Activated CD4-positive, alpha-beta memory T cell treated with anti-CD3 and anti-CD28 coated beads, Interleukin-2, amount 10 ng/mL, durations not matched to agents 7 days and 5 days (primary cell): ENCODE results near the gene PLA2G6. TPM values are rescaled to one million over a fixed set of nuclear protein-coding genes. Genes with fewer than 3 reads are reported as not detected.
A peak's percentile ranks its signal among the peaks of the same experiment; 100 is the strongest.

ENCODE experiments used
- CTCF ChIA-PET: fragments of 350-600 bp; sonication (Branson Sonifier 250); formaldehyde crosslinking; loops from one replicate; lab custom pipeline; 2021; ENCODE audit warnings: antibody characterized with exemption, inconsistent platforms; lab: Charles Lee
- POLR2A ChIA-PET: fragments of 350-600 bp; sonication (Branson Sonifier 250); formaldehyde crosslinking; loops from one replicate; lab custom pipeline; 2021; ENCODE audit warnings: antibody characterized with exemption; lab: Charles Lee
- DNase-seq: peaks from one replicate; pipeline ENCODE4 v3.0.0-alpha.2; 2020
- H3K27ac Mint-ChIP-seq: one replicate; pipeline ENCODE4 v1.8.0; 2021; ENCODE audit warnings: mild to moderate bottlenecking, mixed read lengths
- H3K27me3 Mint-ChIP-seq: one replicate; pipeline ENCODE4 v1.8.0; 2021; ENCODE audit warnings: mixed read lengths
- H3K36me3 Mint-ChIP-seq: one replicate; pipeline ENCODE4 v1.8.0; 2021; ENCODE audit warnings: low read depth, mixed read lengths
- H3K4me1 Mint-ChIP-seq: one replicate; pipeline ENCODE4 v1.8.0; 2021; ENCODE audit warnings: mixed read lengths
- H3K4me3 Mint-ChIP-seq: one replicate; pipeline ENCODE4 v1.8.0; 2021; ENCODE audit warnings: mild to moderate bottlenecking, mixed read lengths
- H3K9me3 Mint-ChIP-seq: one replicate; pipeline ENCODE4 v1.8.0; 2021; ENCODE audit warnings: mixed read lengths
- total RNA-seq, 2 experiments: library from RNA; stranded (reverse); gene quantifications; one replicate each; pipeline ENCODE4 v1.2.3, GENCODE V29; 2021

Gene PLA2G6
- total RNA-seq, 2 experiments from 2014 or later, result 80.7 to 85.7 TPM

GRCh38 chr22:38211556-38211955, 29.9 kb upstream of the PLA2G6 start:
- H3K4me1 Mint-ChIP-seq, result peaks cover 42% of the 10 kb centered on the region

GRCh38 chr22:38208551-38208968, 26.9 kb upstream of the PLA2G6 start:
- Mint-ChIP-seq H3K4me3 (no peak overlapping the region), H3K27me3 (no peaks in the 10 kb centered on the region), H3K9me3 (no peaks in the 10 kb centered on the region), H3K36me3 (peaks cover 17% of the 10 kb centered on the region), H3K4me1 (peaks cover 50% of the 10 kb centered on the region), H3K27ac (no peak overlapping the region)
- CTCF ChIA-PET, result interaction anchor here (0.6 kb wide), 1 partner anchor 49 kb away, joined by 3 read pairs; no protein-coding TSS in a partner anchor
- POLR2A ChIA-PET, result no interaction called here
- no peak for DNase-seq

More at GRCh38 chr22:38211556-38211955, 29.9 kb upstream of the PLA2G6 start:
- ChIA-PET CTCF (interaction anchor here (2.0 kb wide), 1 partner anchor 10 kb away, joined by 4 read pairs; the partner anchor contains the start of gene MAFF), POLR2A (interaction anchor here (1.4 kb wide), 1 partner anchor 10 kb away, joined by 8 read pairs; the partner anchor contains the start of gene MAFF)
- no peak for DNase-seq
- H3K9me3 Mint-ChIP-seq, result no peaks in the 10 kb centered on the region
- H3K27me3 Mint-ChIP-seq, result no peaks in the 10 kb centered on the region
- no peak overlapping the region for H3K27ac Mint-ChIP-seq
- H3K4me3 Mint-ChIP-seq, result no peak overlapping the region
- H3K36me3 Mint-ChIP-seq, result peaks cover 24% of the 10 kb centered on the region

- Mint-ChIP-seq H3K4me1 (peaks cover 50% of the 10 kb centered on the region), H3K4me3 (no peak overlapping the region), H3K9me3 (no peaks in the 10 kb centered on the region), H3K27ac (no peak overlapping the region), H3K36me3 (peaks cover 12% of the 10 kb centered on the region), H3K27me3 (no peaks in the 10 kb centered on the region)
- ChIA-PET CTCF (interaction anchor here (0.6 kb wide), 1 partner anchor 48 kb away, joined by 3 read pairs; no protein-coding TSS in a partner anchor), POLR2A (interaction anchor here (8.2 kb wide), 1 partner anchor 9 kb away, joined by 63 read pairs; no protein-coding TSS in a partner anchor)
- DNase-seq, result no peak
Measured at GRCh38 chr22:38207898-38208432, 26.3 kb upstream of the PLA2G6 start.

GRCh38 chr22:38205261-38206128, 23.9 kb upstream of the PLA2G6 start:
- POLR2A ChIA-PET, result interaction anchor here (0.9 to 8.2 kb wide), 6 partner anchors 12 to 62 kb away, joined by 3 to 93 read pairs (median 25); partner anchors contain the start of gene PLA2G6
- H3K27me3 Mint-ChIP-seq, result no peaks in the 10 kb centered on the region
- peaks cover 53% of the 10 kb centered on the region for H3K4me1 Mint-ChIP-seq
- no peak for DNase-seq
- no peak overlapping the region for H3K4me3 Mint-ChIP-seq
- H3K9me3 Mint-ChIP-seq, result no peaks in the 10 kb centered on the region
- H3K36me3 Mint-ChIP-seq, result peaks cover 7% of the 10 kb centered on the region
- CTCF ChIA-PET, result interaction anchor here (1.0 kb wide), 1 partner anchor 23 kb away, joined by 3 read pairs; no protein-coding TSS in a partner anchor
- H3K27ac Mint-ChIP-seq, result no peak overlapping the region

GRCh38 chr22:38204784-38205183, 23.2 kb upstream of the PLA2G6 start:
- Mint-ChIP-seq H3K27ac (peak overlapping the region; percentile 17), H3K36me3 (peaks cover 7% of the 10 kb centered on the region), H3K27me3 (no peaks in the 10 kb centered on the region), H3K4me1 (peaks cover 55% of the 10 kb centered on the region), H3K4me3 (peak overlapping the region; percentile 15), H3K9me3 (no peaks in the 10 kb centered on the region)
- ChIA-PET CTCF (interaction anchor here (1.0 kb wide), 1 partner anchor 105 kb away, joined by 4 read pairs; no protein-coding TSS in a partner anchor), POLR2A (interaction anchor here (0.9 to 8.2 kb wide), 7 partner anchors 12 to 194 kb away, joined by 3 to 93 read pairs (median 5); partner anchors contain the start of gene PLA2G6)
- DNase-seq, result peak; percentile 58

- H3K9me3 Mint-ChIP-seq, result no peaks in the 10 kb centered on the region
- CTCF ChIA-PET, result interaction anchor here (0.6 to 3.5 kb wide), 6 partner anchors 22 to 368 kb away, joined by 3 to 16 read pairs (median 4); partner anchors contain the start of gene PLA2G6
Measured at GRCh38 chr22:38203855-38204514, 22.4 kb upstream of the PLA2G6 start.

GRCh38 chr22:38203090-38203810, 21.6 kb upstream of the PLA2G6 start:
- ChIA-PET POLR2A (interaction anchor here (0.7 to 8.2 kb wide), 8 partner anchors 11 to 196 kb away, joined by 4 to 93 read pairs (median 5); partner anchors contain the start of gene PLA2G6), CTCF (interaction anchor here (0.6 to 3.5 kb wide), 5 partner anchors 21 to 369 kb away, joined by 3 to 16 read pairs (median 4); partner anchors contain the start of gene PLA2G6)
- peaks cover 7% of the 10 kb centered on the region for H3K36me3 Mint-ChIP-seq
- H3K4me3 Mint-ChIP-seq, result peak overlapping the region; percentile 83
- peak; percentile 65 for DNase-seq
- H3K27me3 Mint-ChIP-seq, result no peaks in the 10 kb centered on the region
- H3K27ac Mint-ChIP-seq, result peak overlapping the region; percentile 76
- H3K9me3 Mint-ChIP-seq, result no peaks in the 10 kb centered on the region
- H3K4me1 Mint-ChIP-seq, result peaks cover 61% of the 10 kb centered on the region

More at GRCh38 chr22:38203855-38204514, 22.4 kb upstream of the PLA2G6 start:
- POLR2A ChIA-PET, result interaction anchor here (0.7 to 8.2 kb wide), 9 partner anchors 11 to 195 kb away, joined by 4 to 93 read pairs (median 5); partner anchors contain the start of gene PLA2G6
- Mint-ChIP-seq H3K4me1 (peaks cover 61% of the 10 kb centered on the region), H3K27ac (peak overlapping the region; percentile 76), H3K36me3 (peaks cover 7% of the 10 kb centered on the region), H3K4me3 (peak overlapping the region; percentile 83), H3K27me3 (no peaks in the 10 kb centered on the region)
- DNase-seq, result no peak

- H3K27ac Mint-ChIP-seq, result peak overlapping the region; percentile 76
- H3K4me3 Mint-ChIP-seq, result peak overlapping the region; percentile 83
- peak; percentile 69 for DNase-seq
- H3K9me3 Mint-ChIP-seq, result no peaks in the 10 kb centered on the region
- H3K4me1 Mint-ChIP-seq, result peaks cover 58% of the 10 kb centered on the region
- peaks cover 7% of the 10 kb centered on the region for H3K36me3 Mint-ChIP-seq
- ChIA-PET POLR2A (interaction anchor here (0.9 to 8.2 kb wide), 10 partner anchors 8 to 104 kb away, joined by 3 to 93 read pairs (median 6); partner anchors contain the start of gene PLA2G6), CTCF (interaction anchor here (0.9 to 3.5 kb wide), 4 partner anchors 9 to 65 kb away, joined by 4 to 16 read pairs (median 6); partner anchors contain the start of gene PLA2G6)
- no peaks in the 10 kb centered on the region for H3K27me3 Mint-ChIP-seq
Measured at GRCh38 chr22:38202437-38203089, 20.9 kb upstream of the PLA2G6 start.

- peak; percentile 94 for DNase-seq
- Mint-ChIP-seq H3K27ac (peak within 1 kb of the TSS; percentile 98), H3K4me1 (peaks cover 58% of the 10 kb centered on the region), H3K4me3 (peak within 1 kb of the TSS; percentile 89), H3K36me3 (peaks cover 7% of the 10 kb centered on the region), H3K9me3 (no peaks in the 10 kb centered on the region), H3K27me3 (no peaks in the 10 kb centered on the region)
- POLR2A ChIA-PET, result interaction anchor here (0.7 to 8.2 kb wide), 15 partner anchors 8 to 1318 kb away, joined by 3 to 93 read pairs (median 6); partner anchors contain the start of genes ATF4 and PLA2G6
- CTCF ChIA-PET, result interaction anchor here (0.8 to 3.5 kb wide), 8 partner anchors 10 to 595 kb away, joined by 3 to 16 read pairs (median 6); partner anchors contain the start of gene PLA2G6
Measured at GRCh38 chr22:38201711-38202436, 20.2 kb upstream of the PLA2G6 start, which contains the start of gene MAFF. TSS of gene MAFF (plus strand) at chr22:38201994. CDS start at chr22:38213854, 11,860 bp downstream.

- ChIA-PET POLR2A (interaction anchor here (0.7 to 8.2 kb wide), 16 partner anchors 9 to 1319 kb away, joined by 3 to 93 read pairs (median 4); partner anchors contain the start of genes ATF4 and PLA2G6), CTCF (interaction anchor here (0.8 to 3.5 kb wide), 8 partner anchors 10 to 595 kb away, joined by 3 to 16 read pairs (median 6); partner anchors contain the start of gene PLA2G6)
- Mint-ChIP-seq H3K4me1 (peaks cover 58% of the 10 kb centered on the region), H3K4me3 (peak overlapping the region; percentile 89), H3K27ac (peak overlapping the region; percentile 98), H3K36me3 (peaks cover 7% of the 10 kb centered on the region), H3K27me3 (no peaks in the 10 kb centered on the region), H3K9me3 (no peaks in the 10 kb centered on the region)
- no peak for DNase-seq
Measured at GRCh38 chr22:38201371-38201710, 19.7 kb upstream of the PLA2G6 start.
